IPS-11a (cell line): Measurements from ENCODE around the gene ANO8.
"Not testable (repeated sequence)": the region's sequence is repeated elsewhere in the genome, so short reads cannot be mapped to it uniquely, and the experiment has no call there.

Experiments used
- H3K4me3 ChIP-seq: one replicate; pipeline ENCODE4 v1.5.1; 2013; ENCODE audit warnings: low read depth, low read length, control low read depth

ANO8 gene

GRCh38 chr19:17294051-17294891 lies 40.4 kb downstream of the ANO8 start:
- no peak overlapping the region for H3K4me3 ChIP-seq

GRCh38 chr19:17293605-17294004 lies 41.0 kb downstream of the ANO8 start:
- H3K4me3 ChIP-seq, result no peak overlapping the region

- H3K4me3 ChIP-seq, result peak overlapping the region; percentile 44
These were observed 42.2 kb downstream of the ANO8 start for GRCh38 chr19:17292301-17293074.

- H3K4me3 ChIP-seq, result no peak overlapping the region
These were observed 45.2 kb downstream of the ANO8 start for GRCh38 chr19:17289489-17289888.

- H3K4me3 ChIP-seq, result no peak overlapping the region
These were observed 47.9 kb downstream of the ANO8 start for GRCh38 chr19:17286752-17287151.

GRCh38 chr19:17286263-17286662 lies 48.4 kb downstream of the ANO8 start:
- no peak overlapping the region for H3K4me3 ChIP-seq

GRCh38 chr19:17285415-17286135 lies 49.1 kb downstream of the ANO8 start:
- no peak overlapping the region for H3K4me3 ChIP-seq

GRCh38 chr19:17283504-17283996 lies 51.1 kb downstream of the ANO8 start:
- no peak overlapping the region for H3K4me3 ChIP-seq

- peak overlapping the region; percentile 13 for H3K4me3 ChIP-seq
These were observed 52.0 kb downstream of the ANO8 start for GRCh38 chr19:17282488-17283125.

GRCh38 chr19:17281391-17282304 lies 53.0 kb downstream of the ANO8 start, which contains the start of gene ANKLE1:
TSS of gene ANKLE1 (plus strand) at chr19:17281901. CDS start at chr19:17281921, 20 bp downstream.
- peak within 1 kb of the TSS; percentile 13 for H3K4me3 ChIP-seq

- no peak overlapping the region for H3K4me3 ChIP-seq
These were observed 55.2 kb downstream of the ANO8 start for GRCh38 chr19:17279436-17279835.

- H3K4me3 ChIP-seq, result no peak overlapping the region
These were observed 59.0 kb downstream of the ANO8 start for GRCh38 chr19:17275441-17276175.

- not testable (repeated sequence) for H3K4me3 ChIP-seq
These were observed 59.8 kb downstream of the ANO8 start for GRCh38 chr19:17274892-17275291.
